CD4-positive, CD25-positive, alpha-beta regulatory T cell (primary cell): ENCODE data around the gene SPATA31E1. TPM values are rescaled to one million over a fixed set of nuclear protein-coding genes. Genes with fewer than 3 reads are reported as not detected.

Experiments
- ATAC-seq, 2 donors: fragments of 150-1000 bp; cut with Tn5 transposase; one replicate each; pipeline ENCODE4 v1.10.0; 2021; ENCODE audit warnings: low read depth in 2 of 2, moderate number of reproducible peaks in 2 of 2, moderate library complexity in 1 of 2
- DNase-seq, 3 donors: peaks; one replicate each; pipeline versions ENCODE4 v3.0.0 to v3.0.0-alpha.2; 2012 to 2022; ENCODE audit warnings: mixed read lengths in 1 of 3
- H3K27ac ChIP-seq: one replicate; pipeline ENCODE4 v1.7.0; 2013; ENCODE audit warnings: mild to moderate bottlenecking, low read length; ENCODE audit not compliant: insufficient read depth, poor library complexity, severe bottlenecking
- H3K27me3 ChIP-seq: one replicate; pipeline ENCODE4 v1.7.0; 2013; ENCODE audit warnings: low read length; ENCODE audit not compliant: control insufficient read depth, insufficient read depth
- H3K36me3 ChIP-seq: one replicate; pipeline ENCODE4 v1.7.0; 2013; ENCODE audit warnings: mild to moderate bottlenecking, low read length, moderate library complexity; ENCODE audit not compliant: control insufficient read depth, insufficient read depth
- H3K4me1 ChIP-seq: 2 replicates; pipeline ENCODE4 v1.7.0; 2013; ENCODE audit warnings: mild to moderate bottlenecking, low read length; ENCODE audit not compliant: insufficient read depth, control insufficient read depth, poor library complexity, severe bottlenecking
- H3K4me3 ChIP-seq: one replicate; pipeline ENCODE4 v1.7.0; 2013; ENCODE audit warnings: low read depth, mild to moderate bottlenecking, low read length, moderate library complexity
- H3K9me3 ChIP-seq, 2 experiments: 1 replicate in 1 of 2; 2 replicates in 1 of 2; pipeline ENCODE4 v1.7.0; 2013; ENCODE audit warnings: low read length in 2 of 2, mild to moderate bottlenecking in 1 of 2, moderate library complexity in 1 of 2; ENCODE audit not compliant: control insufficient read depth in 2 of 2
- H3K27ac Mint-ChIP-seq, 3 donors: one replicate each; pipeline ENCODE4 v1.8.0; 2020 to 2022; ENCODE audit warnings: mild to moderate bottlenecking in 3 of 3, mixed read lengths in 3 of 3, moderate library complexity in 2 of 3
- H3K27me3 Mint-ChIP-seq: one replicate; pipeline ENCODE4 v1.8.0; 2022; ENCODE audit warnings: mild to moderate bottlenecking, mixed read lengths
- H3K36me3 Mint-ChIP-seq: one replicate; pipeline ENCODE4 v1.8.0; 2020; ENCODE audit warnings: mixed read lengths
- H3K4me1 Mint-ChIP-seq, 4 donors: one replicate each; pipeline ENCODE4 v1.8.0; 2020 to 2022; ENCODE audit warnings: mixed read lengths in 4 of 4, mild to moderate bottlenecking in 1 of 4
- H3K4me3 Mint-ChIP-seq, 4 donors: one replicate each; pipeline ENCODE4 v1.8.0; 2020 to 2022; ENCODE audit warnings: mild to moderate bottlenecking in 4 of 4, mixed read lengths in 4 of 4, moderate library complexity in 3 of 4
- H3K9me3 Mint-ChIP-seq, 7 donors: one replicate each; pipeline ENCODE4 v1.8.0; 2020 to 2022; ENCODE audit warnings: mixed read lengths in 7 of 7, mild to moderate bottlenecking in 3 of 7, moderate library complexity in 2 of 7
- polyA plus RNA-seq, 4 donors: library from polyadenylated mRNA; unstranded; fragments of 300-500 nt; fragmentation: Illumina TruSeq; gene quantifications; one replicate each; pipeline ENCODE4 v1.2.3, GENCODE V29; 2021
- total RNA-seq: library from RNA; stranded (reverse); gene quantifications from one replicate; pipeline ENCODE4 v1.2.3, GENCODE V29; 2022

The SPATA31E1 gene
- total and polyA plus RNA-seq, 5 donors from 2014 or later, result not detected

- H3K4me3 Mint-ChIP-seq, result no peak overlapping the region
- H3K27me3 ChIP-seq, result no peaks in the 10 kb centered on the region
- H3K27ac Mint-ChIP-seq, result no peak overlapping the region
- H3K9me3 Mint-ChIP-seq, result peaks cover 0 to 2% (median 0%) of the 10 kb centered on the region in 7 donors
- DNase-seq (no peak), ATAC-seq (no peak)
- H3K4me1 Mint-ChIP-seq, result peaks cover 0 to under 1% (median 0%) of the 10 kb centered on the region in 4 donors
- no peak overlapping the region for H3K4me3 ChIP-seq
- H3K27ac ChIP-seq, result no peak overlapping the region
- no peaks in the 10 kb centered on the region for H3K36me3 ChIP-seq
- peaks cover 4% of the 10 kb centered on the region for H3K27me3 Mint-ChIP-seq
- no peaks in the 10 kb centered on the region for H3K4me1 ChIP-seq
- H3K36me3 Mint-ChIP-seq, result no peaks in the 10 kb centered on the region
- no peaks in the 10 kb centered on the region for H3K9me3 ChIP-seq
Observed at GRCh38 chr9:87887661-87888480, 5.2 kb downstream of the SPATA31E1 start.

GRCh38 chr9:87888501-87888900, 5.8 kb downstream of the SPATA31E1 start:
- Mint-ChIP-seq H3K4me1 (peaks cover 0 to 7% (median 0%) of the 10 kb centered on the region in 4 donors), H3K36me3 (no peaks in the 10 kb centered on the region), H3K27ac (no peak overlapping the region), H3K27me3 (peaks cover 4% of the 10 kb centered on the region), H3K4me3 (no peak overlapping the region), H3K9me3 (peaks cover 0 to 2% (median 0%) of the 10 kb centered on the region in 7 donors)
- DNase-seq (no peak), ATAC-seq (no peak)
- no peaks in the 10 kb centered on the region for H3K4me1 ChIP-seq
- no peaks in the 10 kb centered on the region for H3K27me3 ChIP-seq
- H3K36me3 ChIP-seq, result no peaks in the 10 kb centered on the region
- no peak overlapping the region for H3K27ac ChIP-seq
- H3K4me3 ChIP-seq, result no peak overlapping the region
- H3K9me3 ChIP-seq, result no peaks in the 10 kb centered on the region

DNA sequence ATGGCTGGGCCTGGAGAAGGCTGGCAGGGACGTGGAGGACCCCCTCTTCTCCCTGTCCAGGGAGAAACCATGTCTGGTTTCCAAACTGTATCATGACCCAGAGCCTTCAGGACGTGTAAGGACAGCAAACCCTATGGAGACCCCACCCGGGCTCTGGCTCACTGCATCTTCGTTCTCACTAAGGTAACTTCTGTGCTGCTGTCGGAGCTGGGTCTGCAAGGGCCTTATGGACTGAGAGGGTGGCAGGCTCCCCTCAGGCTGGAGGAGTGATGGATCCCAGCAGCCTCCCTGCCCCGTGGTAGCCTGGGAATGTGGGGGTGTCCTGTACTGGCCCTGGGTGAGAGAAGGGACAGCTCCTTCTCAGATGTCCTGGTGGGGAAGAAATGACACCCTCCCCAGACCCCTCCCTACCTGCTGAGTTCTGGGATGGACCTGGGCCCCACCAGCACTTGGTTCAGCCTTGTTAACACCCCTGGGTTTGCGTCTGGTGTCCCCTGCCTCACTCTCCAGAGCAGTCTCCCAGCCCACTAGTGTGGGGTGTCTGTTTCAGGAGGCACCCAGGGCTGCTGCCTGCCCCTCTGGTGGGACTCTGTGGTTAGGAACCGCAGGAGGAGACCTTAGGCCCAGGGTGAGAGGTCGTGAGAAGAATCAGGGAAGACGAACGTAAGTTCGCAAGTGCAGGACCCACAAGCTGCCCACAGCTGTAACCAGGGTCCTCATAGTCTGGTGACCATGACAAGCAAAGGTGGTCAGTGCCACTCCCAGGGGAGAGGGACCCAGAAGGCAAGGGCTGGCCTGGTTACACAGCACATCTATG, 6.6 kb downstream of the SPATA31E1 start:
- peaks cover 4% of the 10 kb centered on the region for H3K27me3 Mint-ChIP-seq
- ATAC-seq, result no peak
- H3K4me3 Mint-ChIP-seq, result no peak overlapping the region
- DNase-seq, result no peak
- H3K36me3 ChIP-seq, result no peaks in the 10 kb centered on the region
- no peak overlapping the region for H3K27ac ChIP-seq
- no peak overlapping the region for H3K27ac Mint-ChIP-seq
- no peaks in the 10 kb centered on the region for H3K27me3 ChIP-seq
- peaks cover 0 to 8% (median 0%) of the 10 kb centered on the region in 4 donors for H3K4me1 Mint-ChIP-seq
- H3K36me3 Mint-ChIP-seq, result no peaks in the 10 kb centered on the region
- H3K4me3 ChIP-seq, result no peak overlapping the region
- no peaks in the 10 kb centered on the region for H3K4me1 ChIP-seq
- H3K9me3 ChIP-seq, result no peaks in the 10 kb centered on the region
- H3K9me3 Mint-ChIP-seq, result peaks cover 0 to 2% (median 0%) of the 10 kb centered on the region in 7 donors

GRCh38 chr9:87889882-87890252, 7.2 kb downstream of the SPATA31E1 start:
- H3K9me3 ChIP-seq, result no peaks in the 10 kb centered on the region
- ATAC-seq, result no peak
- H3K4me1 ChIP-seq, result no peaks in the 10 kb centered on the region
- no peaks in the 10 kb centered on the region for H3K27me3 ChIP-seq
- no peaks in the 10 kb centered on the region for H3K36me3 ChIP-seq
- H3K4me3 ChIP-seq, result no peak overlapping the region
- peaks cover 0 to 8% (median 0%) of the 10 kb centered on the region in 4 donors for H3K4me1 Mint-ChIP-seq
- no peaks in the 10 kb centered on the region for H3K36me3 Mint-ChIP-seq
- no peak overlapping the region for H3K27ac Mint-ChIP-seq
- no peak overlapping the region for H3K27ac ChIP-seq
- peaks cover 4% of the 10 kb centered on the region for H3K27me3 Mint-ChIP-seq
- H3K4me3 Mint-ChIP-seq, result no peak overlapping the region
- H3K9me3 Mint-ChIP-seq, result peaks cover 0 to 2% (median 0%) of the 10 kb centered on the region in 7 donors
- DNase-seq, result no peak

GRCh38 chr9:87890837-87891236, 8.2 kb downstream of the SPATA31E1 start:
- peaks cover 10% of the 10 kb centered on the region for H3K27me3 Mint-ChIP-seq
- Histone ChIP-seq H3K36me3 (no peaks in the 10 kb centered on the region), H3K27me3 (no peaks in the 10 kb centered on the region), H3K4me1 (no peaks in the 10 kb centered on the region), H3K27ac (no peak overlapping the region), H3K9me3 (no peaks in the 10 kb centered on the region), H3K4me3 (no peak overlapping the region)
- H3K36me3 Mint-ChIP-seq, result no peaks in the 10 kb centered on the region
- peaks cover 0 to 2% (median 0%) of the 10 kb centered on the region in 7 donors for H3K9me3 Mint-ChIP-seq
- no peak for ATAC-seq
- no peak overlapping the region for H3K4me3 Mint-ChIP-seq
- H3K4me1 Mint-ChIP-seq, result peaks cover 0 to 8% (median 0%) of the 10 kb centered on the region in 4 donors
- no peak for DNase-seq
- no peak overlapping the region for H3K27ac Mint-ChIP-seq

GRCh38 chr9:87891754-87892153, 9.1 kb downstream of the SPATA31E1 start:
- no peak for DNase-seq
- H3K27ac ChIP-seq, result no peak overlapping the region
- Mint-ChIP-seq H3K9me3 (peaks cover 0 to 1% (median 0%) of the 10 kb centered on the region in 7 donors), H3K4me3 (no peak overlapping the region), H3K4me1 (peaks cover 0 to 8% (median 0%) of the 10 kb centered on the region in 4 donors), H3K27ac (no peak overlapping the region), H3K27me3 (peaks cover 17% of the 10 kb centered on the region), H3K36me3 (no peaks in the 10 kb centered on the region)
- H3K27me3 ChIP-seq, result no peaks in the 10 kb centered on the region
- no peak for ATAC-seq
- H3K4me1 ChIP-seq, result no peaks in the 10 kb centered on the region
- H3K9me3 ChIP-seq, result no peaks in the 10 kb centered on the region
- no peak overlapping the region for H3K4me3 ChIP-seq
- H3K36me3 ChIP-seq, result no peaks in the 10 kb centered on the region

DNA sequence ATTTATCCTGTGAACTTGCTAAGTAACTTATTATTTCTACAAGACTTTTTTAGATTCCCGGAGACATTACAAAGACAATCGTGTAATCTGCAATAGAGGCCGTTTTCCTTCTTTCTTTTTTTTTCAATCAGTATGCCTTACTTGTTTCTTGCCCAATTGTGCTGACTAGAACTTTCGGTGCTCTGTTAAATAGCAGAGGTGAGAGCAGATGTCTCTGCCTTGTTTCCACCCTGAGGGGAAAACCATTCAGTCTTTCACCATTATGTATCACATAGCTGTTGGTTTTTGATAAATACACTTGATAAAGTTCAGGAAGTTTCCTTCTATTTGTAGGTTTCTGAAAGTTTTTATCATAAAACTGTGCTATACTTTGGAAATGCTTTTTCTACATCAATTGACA, 10.3 kb downstream of the SPATA31E1 start:
- H3K9me3 Mint-ChIP-seq, result peaks cover 0 to 3% (median 0%) of the 10 kb centered on the region in 7 donors
- H3K27ac Mint-ChIP-seq, result no peak overlapping the region
- ATAC-seq (no peak), DNase-seq (no peak)
- H3K4me3 Mint-ChIP-seq, result no peak overlapping the region
- no peaks in the 10 kb centered on the region for H3K9me3 ChIP-seq
- H3K27ac ChIP-seq, result no peak overlapping the region
- H3K27me3 ChIP-seq, result no peaks in the 10 kb centered on the region
- peaks cover 25% of the 10 kb centered on the region for H3K27me3 Mint-ChIP-seq
- no peaks in the 10 kb centered on the region for H3K4me1 ChIP-seq
- H3K36me3 Mint-ChIP-seq, result no peaks in the 10 kb centered on the region
- no peak overlapping the region for H3K4me3 ChIP-seq
- H3K36me3 ChIP-seq, result no peaks in the 10 kb centered on the region
- peaks cover 0 to 8% (median 0%) of the 10 kb centered on the region in 4 donors for H3K4me1 Mint-ChIP-seq
